Kidney (tissue), 14 donors: ENCODE data around the gene SCGB1D4. TPM values are rescaled to one million over a fixed set of nuclear protein-coding genes. Genes with fewer than 3 reads are reported as not detected.

Source experiments
- DNase-seq, 5 donors: peaks; one replicate each; pipeline ENCODE4 v3.0.0-alpha.2; 2013 to 2020
- FAIRE-seq: peaks from 2 replicates; lab custom pipeline; 2012; peaks lifted over from hg19 to GRCh38; lab: Jason Lieb, UNC
- H3K27ac ChIP-seq, 2 donors: one replicate each; pipeline ENCODE4 v1.7.0; 2013; ENCODE audit warnings: low read depth in 2 of 2, low read length in 2 of 2, inconsistent platforms in 1 of 2
- H3K27me3 ChIP-seq: one replicate; pipeline ENCODE4 v1.7.1; 2013; ENCODE audit warnings: low read length, inconsistent platforms; ENCODE audit not compliant: control insufficient read depth, insufficient read depth
- H3K36me3 ChIP-seq, 3 donors: one replicate each; pipeline versions ENCODE4 v1.7.0 to v1.7.1; 2013; ENCODE audit warnings: low read length in 3 of 3, control low read depth in 1 of 3, inconsistent platforms in 1 of 3; ENCODE audit not compliant: insufficient read depth in 3 of 3, control insufficient read depth in 2 of 3
- H3K4me1 ChIP-seq, 3 donors: one replicate each; pipeline versions ENCODE4 v1.7.0 to v1.7.1; 2013; ENCODE audit warnings: low read length in 3 of 3, inconsistent platforms in 1 of 3, low read depth in 1 of 3; ENCODE audit not compliant: control insufficient read depth in 2 of 3, insufficient read depth in 2 of 3
- H3K4me3 ChIP-seq, 3 donors: one replicate each; pipeline versions ENCODE4 v1.7.0 to v1.8.1; 2013; ENCODE audit warnings: low read length in 3 of 3, control low read depth in 1 of 3, inconsistent platforms in 1 of 3
- H3K9ac ChIP-seq, 3 donors: one replicate each; pipeline versions ENCODE4 v1.7.0 to v1.7.1; 2013; ENCODE audit warnings: low read length in 3 of 3, control low read depth in 1 of 3, inconsistent platforms in 1 of 3
- H3K9me3 ChIP-seq, 3 donors: one replicate each; pipeline versions ENCODE4 v1.7.0 to v1.7.1; 2013; ENCODE audit warnings: low read length in 3 of 3, control low read depth in 1 of 3, inconsistent platforms in 1 of 3; ENCODE audit not compliant: control insufficient read depth in 2 of 3, insufficient read depth in 1 of 3
- CTCF ChIP-seq: IDR thresholded peaks from 3 replicates; pipeline ENCODE4 v1.5.1; 2012; ENCODE audit warnings: mild to moderate bottlenecking, moderate library complexity, borderline replicate concordance; ENCODE audit not compliant: insufficient read depth; ENCODE audit errors: extremely low read depth
- intact Hi-C: fragments of 100-400 bp; cut with DNase I; formaldehyde crosslinking; loops from one replicate; pipeline ENCODE4 v1.11.1; 2022
- polyA plus RNA-seq: library from polyadenylated mRNA; stranded (reverse); fragments of 350-450 nt; fragmentation: Illumina TruSeq; extraction: RNeasy Lipid Tissue Mini Kit (QIAGEN cat#74804); gene quantifications from one replicate; pipeline ENCODE4 v1.2.3, GENCODE V29; 2014; ENCODE audit warnings: low read depth, low replicate concordance; ENCODE audit not compliant: insufficient read depth
- total RNA-seq: library from RNA; stranded (reverse); fragmentation: NEBNext Ultra II Directional; extraction: Animal tissue kit (Norgen Biotek cat#: 25700); gene quantifications from one replicate; pipeline ENCODE4 v1.2.1, GENCODE V29; 2021
- donor health status: control.
- donor health status: control.
- donor health status: control.
- donor health status: control.
- donor health status: control.
- donor health status: DM: yes; HTN: yes; CAD: no.
- donor health status: Normal renal cell carcinoma (clear cell type).

SCGB1D4 gene
- total and polyA plus RNA-seq, 2 donors from 2014 or later = not detected

- no peaks in the 10 kb centered on the region for H3K27me3 ChIP-seq
- intact Hi-C loops = no loop called here
- FAIRE-seq = no peak
- H3K36me3 ChIP-seq = no peaks in the 10 kb centered on the region
- peaks cover 0 to 19% (median 10%) of the 10 kb centered on the region in 3 donors for H3K4me1 ChIP-seq
- no peaks in the 10 kb centered on the region for H3K9me3 ChIP-seq
- no peak for TF ChIP-seq CTCF
- no peak overlapping the region for H3K4me3 ChIP-seq
- H3K27ac ChIP-seq = peak overlapping the region in 1 of 2 donors; percentile 14
- DNase-seq = no peak
- no peak overlapping the region for H3K9ac ChIP-seq
Observed at GRCh38 chr11:62341588-62341987, 42.7 kb upstream of the SCGB1D4 start.

- TF ChIP-seq CTCF = peak; percentile 62
- Histone ChIP-seq H3K4me1 (peaks cover 0 to 19% (median 10%) of the 10 kb centered on the region in 3 donors), H3K36me3 (no peaks in the 10 kb centered on the region), H3K4me3 (peak overlapping the region in 1 of 3 donors; percentile 1), H3K9me3 (no peaks in the 10 kb centered on the region), H3K27ac (peak overlapping the region; percentile 39 to 71), H3K9ac (no peak overlapping the region), H3K27me3 (peaks cover 3% of the 10 kb centered on the region)
- DNase-seq (peak in 3 of 5 donors; percentile 44 to 63 (median 57)), FAIRE-seq (no peak)
- intact Hi-C loops = no loop called here
Observed at GRCh38 chr11:62340269-62340901, 41.5 kb upstream of the SCGB1D4 start.

- DNase-seq (no peak), FAIRE-seq (no peak)
- Histone ChIP-seq H3K27me3 (peaks cover 3% of the 10 kb centered on the region), H3K36me3 (no peaks in the 10 kb centered on the region), H3K27ac (peak overlapping the region; percentile 44 to 81), H3K9me3 (no peaks in the 10 kb centered on the region), H3K4me3 (peak overlapping the region; percentile 23 to 83 (median 57)), H3K4me1 (peaks cover 0 to 19% (median 10%) of the 10 kb centered on the region in 3 donors), H3K9ac (peak overlapping the region in 2 of 3 donors; percentile 44 to 60)
- intact Hi-C loops = no loop called here
- no peak for TF ChIP-seq CTCF
Observed at GRCh38 chr11:62338218-62338617, 39.3 kb upstream of the SCGB1D4 start.
